ENCODE data around the gene TTLL12.

DNA sequence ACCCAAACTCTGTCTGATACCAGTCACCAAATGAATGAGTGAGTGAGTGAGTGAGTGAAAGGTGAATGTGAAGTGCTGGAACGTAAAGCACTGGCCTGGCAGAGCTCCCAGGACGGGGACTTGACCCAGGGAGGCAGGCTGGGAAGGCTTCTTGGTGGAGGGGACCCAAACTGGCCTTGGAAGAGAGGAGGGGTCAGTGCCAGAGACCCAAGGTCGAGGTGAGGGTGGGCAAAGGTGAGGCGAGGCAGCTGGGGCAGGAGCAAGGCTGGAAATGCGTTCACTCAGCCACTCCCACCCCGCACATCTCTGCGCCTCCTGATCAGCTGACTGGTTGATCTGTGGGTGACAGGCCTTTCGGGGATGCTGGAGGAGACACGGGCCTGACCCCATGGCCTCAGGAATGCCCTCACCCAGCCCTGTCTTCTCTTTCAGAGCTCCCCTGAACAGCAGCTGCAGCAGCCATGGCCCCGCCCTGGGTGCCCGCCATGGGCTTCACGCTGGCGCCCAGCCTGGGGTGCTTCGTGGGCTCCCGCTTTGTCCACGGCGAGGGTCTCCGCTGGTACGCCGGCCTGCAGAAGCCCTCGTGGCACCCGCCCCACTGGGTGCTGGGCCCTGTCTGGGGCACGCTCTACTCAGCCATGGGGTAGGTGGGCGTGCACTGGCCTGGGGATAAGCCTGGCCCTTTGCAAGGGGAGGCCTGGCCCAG lies 28.0 kb downstream of the TTLL12 start:
- TF ChIP-seq CTCF (IDR thresholded peaks at IDR 0.05) (no peak), POLR2A (IDR thresholded peaks at IDR 0.05) (no peak)

All from esophagus squamous epithelium (tissue), 4 donors.